ENCODE data around the gene S100P. TPM values are rescaled to one million over a fixed set of nuclear protein-coding genes. Genes with fewer than 3 reads are reported as not detected.

Gene S100P
- total and polyA plus RNA-seq, 2 donors (not counting 1 experiment from before 2014, with no cell fraction given) = 0.07 TPM; not detected in 1

- TF ChIP-seq EZH2 (IDR thresholded peaks at IDR 0.05; ENCODE audit: borderline replicate concordance, insufficient read depth, low read depth, low read length, poor library complexity, severe bottlenecking) = no peak
- TF ChIP-seq CTCF (IDR thresholded peaks at IDR 0.05) = no peak
- Histone ChIP-seq H3K4me1 (ENCODE audit: control insufficient read depth in 2 of 2, insufficient read depth in 2 of 2, low read length in 2 of 2) (no peaks in the 10 kb centered on the region), H3K4me2 (replicated peaks; ENCODE audit: low read depth, low read length, poor library complexity, severe bottlenecking) (no peak overlapping the region), H3K27ac (ENCODE audit: low read length in 2 of 2) (no peak overlapping the region), H2AFZ (ENCODE audit: insufficient read depth, low read depth, low read length, poor library complexity, severe bottlenecking) (no peak overlapping the region), H3K27me3 (replicated peaks in 1 of 4; ENCODE audit: control extremely low read depth in 1 of 4, control insufficient read depth in 3 of 4, insufficient read depth in 4 of 4, low read length in 3 of 4) (peaks cover 0 to 21% (median 0%) of the 10 kb centered on the region in 4 experiments), H4K20me1 (ENCODE audit: control insufficient read depth, insufficient read depth, low read length, poor library complexity, severe bottlenecking) (no peaks in the 10 kb centered on the region), H3K36me3 (replicated peaks in 1 of 2; ENCODE audit: control extremely low read depth in 1 of 2, control insufficient read depth in 1 of 2, extremely low read depth in 1 of 2, insufficient read depth in 2 of 2, low read length in 1 of 2) (no peaks in the 10 kb centered on the region), H3K4me3 (ENCODE audit: control extremely low read depth in 1 of 5, extremely low read depth in 1 of 5, insufficient read depth in 1 of 5, low read depth in 2 of 5, low read length in 4 of 5) (no peak overlapping the region), H3K9me3 (ENCODE audit: control extremely low read depth in 1 of 3, control insufficient read depth in 2 of 3, insufficient read depth in 1 of 3, low read length in 2 of 3) (no peaks in the 10 kb centered on the region), H3K79me2 (ENCODE audit: control insufficient read depth, insufficient read depth, low read length) (no peaks in the 10 kb centered on the region), H3K9ac (ENCODE audit: low read length) (no peak overlapping the region)
- no peak overlapping the region for H3K4me3 Mint-ChIP-seq
- CTCF ChIA-PET = no interaction called here
- POLR2A ChIA-PET = no interaction called here
- H3K4me1 Mint-ChIP-seq = no peaks in the 10 kb centered on the region
- ATAC-seq (ENCODE audit: low read depth) (no peak), DNase-seq (no peak)
- no peaks in the 10 kb centered on the region for H3K9me3 Mint-ChIP-seq (ENCODE audit: insufficient read depth)
- intact Hi-C loops (cut with micrococcal nuclease) = no loop called here
- no peak overlapping the region for H3K27ac Mint-ChIP-seq
- WGBS (ENCODE audit: insufficient coverage) = 88% methylated on average over 15 of the region's 15 CpGs
- peaks cover 4% of the 10 kb centered on the region for H3K27me3 Mint-ChIP-seq
These were observed 4.1 kb upstream of the S100P start for GRCh38 chr4:6689506-6689960.

- ChIA-PET CTCF (no interaction called here), POLR2A (no interaction called here)
- intact Hi-C loops (cut with micrococcal nuclease) = no loop called here
- DNase-seq (no peak), ATAC-seq (ENCODE audit: low read depth) (no peak)
- Histone ChIP-seq H3K79me2 (ENCODE audit: control insufficient read depth, insufficient read depth, low read length) (no peaks in the 10 kb centered on the region), H2AFZ (ENCODE audit: insufficient read depth, low read depth, low read length, poor library complexity, severe bottlenecking) (no peak overlapping the region), H3K9me3 (ENCODE audit: control extremely low read depth in 1 of 3, control insufficient read depth in 2 of 3, insufficient read depth in 1 of 3, low read length in 2 of 3) (no peaks in the 10 kb centered on the region), H3K27me3 (replicated peaks in 1 of 4; ENCODE audit: control extremely low read depth in 1 of 4, control insufficient read depth in 3 of 4, insufficient read depth in 4 of 4, low read length in 3 of 4) (peaks cover 0 to 21% (median 0%) of the 10 kb centered on the region in 4 experiments), H3K27ac (ENCODE audit: low read length in 2 of 2) (no peak overlapping the region), H4K20me1 (ENCODE audit: control insufficient read depth, insufficient read depth, low read length, poor library complexity, severe bottlenecking) (no peaks in the 10 kb centered on the region), H3K9ac (ENCODE audit: low read length) (no peak overlapping the region), H3K4me3 (ENCODE audit: control extremely low read depth in 1 of 5, extremely low read depth in 1 of 5, insufficient read depth in 1 of 5, low read depth in 2 of 5, low read length in 4 of 5) (no peak overlapping the region), H3K4me1 (ENCODE audit: control insufficient read depth in 2 of 2, insufficient read depth in 2 of 2, low read length in 2 of 2) (no peaks in the 10 kb centered on the region), H3K4me2 (replicated peaks; ENCODE audit: low read depth, low read length, poor library complexity, severe bottlenecking) (no peak overlapping the region), H3K36me3 (replicated peaks in 1 of 2; ENCODE audit: control extremely low read depth in 1 of 2, control insufficient read depth in 1 of 2, extremely low read depth in 1 of 2, insufficient read depth in 2 of 2, low read length in 1 of 2) (peaks cover 0 to 3% of the 10 kb centered on the region in 2 experiments)
- no peak for TF ChIP-seq EZH2 (IDR thresholded peaks at IDR 0.05; ENCODE audit: borderline replicate concordance, insufficient read depth, low read depth, low read length, poor library complexity, severe bottlenecking)
- TF ChIP-seq CTCF (IDR thresholded peaks at IDR 0.05) = no peak
- Mint-ChIP-seq H3K4me1 (peaks cover 3% of the 10 kb centered on the region), H3K27ac (no peak overlapping the region), H3K9me3 (ENCODE audit: insufficient read depth) (no peaks in the 10 kb centered on the region), H3K4me3 (no peak overlapping the region), H3K27me3 (no peaks in the 10 kb centered on the region)
- WGBS (ENCODE audit: insufficient coverage) = 95% methylated on average over 4 of the region's 8 CpGs
These were observed 1.3 kb upstream of the S100P start for GRCh38 chr4:6692379-6692778.

Data from B cell (primary cell).